ENCODE data around the gene INSIG1.

Gene INSIG1

GRCh38 chr7:155352753-155353115 lies 55.1 kb downstream of the INSIG1 start:
- TF ChIP-seq ZNF70 (CRISPR knock-in tag; IDR thresholded peaks at IDR 0.05) (no peak), CSRNP3 (CRISPR knock-in tag; IDR thresholded peaks at IDR 0.05) (no peak), PATZ1 (CRISPR knock-in tag; IDR thresholded peaks at IDR 0.05; ENCODE audit: borderline replicate concordance) (no peak)
- no peak for ATAC-seq

GRCh38 chr7:155353256-155353897 lies 55.7 kb downstream of the INSIG1 start:
- TF ChIP-seq BACH2 (CRISPR knock-in tag; IDR thresholded peaks at IDR 0.05; ENCODE audit: borderline replicate concordance) (no peak), TOX (CRISPR knock-in tag; IDR thresholded peaks at IDR 0.05; ENCODE audit: borderline replicate concordance) (no peak), ZNF70 (CRISPR knock-in tag; IDR thresholded peaks at IDR 0.05) (no peak), ISL1 (CRISPR knock-in tag; IDR thresholded peaks at IDR 0.05) (no peak), TSHZ2 (CRISPR knock-in tag; IDR thresholded peaks at IDR 0.05) (no peak), CSRNP3 (CRISPR knock-in tag; IDR thresholded peaks at IDR 0.05) (no peak), ESRRG (CRISPR knock-in tag; IDR thresholded peaks at IDR 0.05) (no peak), SNAI2 (CRISPR knock-in tag; IDR thresholded peaks at IDR 0.05) (no peak), GLIS3 (CRISPR knock-in tag; IDR thresholded peaks at IDR 0.05) (no peak), ZNF565 (CRISPR knock-in tag; conservative IDR thresholded peaks at IDR 0.05; ENCODE audit: low read depth) (no peak), POU6F1 (CRISPR knock-in tag; IDR thresholded peaks at IDR 0.05; ENCODE audit: borderline replicate concordance, low read depth) (no peak), CREB5 (CRISPR knock-in tag; IDR thresholded peaks at IDR 0.05; ENCODE audit: low read depth) (no peak), ZFP3 (CRISPR knock-in tag; IDR thresholded peaks at IDR 0.05) (no peak)
- no peak for ATAC-seq

GRCh38 chr7:155354371-155355048 lies 56.8 kb downstream of the INSIG1 start:
- TF ChIP-seq TOX (CRISPR knock-in tag; IDR thresholded peaks at IDR 0.05; ENCODE audit: borderline replicate concordance) (no peak), TSHZ2 (CRISPR knock-in tag; IDR thresholded peaks at IDR 0.05) (no peak), POU6F1 (CRISPR knock-in tag; IDR thresholded peaks at IDR 0.05; ENCODE audit: borderline replicate concordance, low read depth) (no peak)
- ATAC-seq = no peak

Measured in SK-N-SH treated with all-trans-retinoic acid at 6 μM for 48 hours (cell line).